ENCODE data around the gene MED23. TPM values are rescaled to one million over a fixed set of nuclear protein-coding genes. Genes with fewer than 3 reads are reported as not detected.

Gene MED23
- total RNA-seq, 1 donor from 2014 or later: 35.0 TPM

- H3K9ac ChIP-seq (ENCODE audit: low read depth in 1 of 3, low read length in 3 of 3): no peak overlapping the region
- H3K4me1 ChIP-seq (ENCODE audit: control insufficient read depth in 3 of 3, insufficient read depth in 3 of 3, low read length in 3 of 3): no peaks in the 10 kb centered on the region
- H3K36me3 ChIP-seq (ENCODE audit: control insufficient read depth in 3 of 3, insufficient read depth in 3 of 3, low read length in 3 of 3): peaks cover 35 to 77% (median 64%) of the 10 kb centered on the region in 3 donors
Measured at GRCh38 chr6:131615275-131615674, 12.8 kb downstream of the MED23 start.

GRCh38 chr6:131613296-131613925, 14.6 kb downstream of the MED23 start:
- H3K9me3 ChIP-seq (ENCODE audit: control insufficient read depth in 3 of 3, low read length in 3 of 3): no peaks in the 10 kb centered on the region
- no peaks in the 10 kb centered on the region for H3K27me3 ChIP-seq (ENCODE audit: control insufficient read depth in 3 of 3, insufficient read depth in 3 of 3, low read length in 3 of 3)
- no peak overlapping the region for H3K9ac ChIP-seq (ENCODE audit: low read depth in 1 of 3, low read length in 3 of 3)
- H3K36me3 ChIP-seq (ENCODE audit: control insufficient read depth in 3 of 3, insufficient read depth in 3 of 3, low read length in 3 of 3): peaks cover 23 to 67% (median 59%) of the 10 kb centered on the region in 3 donors
- no peaks in the 10 kb centered on the region for H3K4me1 ChIP-seq (ENCODE audit: control insufficient read depth in 3 of 3, insufficient read depth in 3 of 3, low read length in 3 of 3)
- no peak overlapping the region for H3K27ac ChIP-seq (ENCODE audit: low read depth, low read length)
- H3K4me3 ChIP-seq (ENCODE audit: low read length in 3 of 3): no peak overlapping the region

More at GRCh38 chr6:131615275-131615674, 12.8 kb downstream of the MED23 start:
- no peaks in the 10 kb centered on the region for H3K27me3 ChIP-seq (ENCODE audit: control insufficient read depth in 3 of 3, insufficient read depth in 3 of 3, low read length in 3 of 3)
- no peak overlapping the region for H3K4me3 ChIP-seq (ENCODE audit: low read length in 3 of 3)
- no peaks in the 10 kb centered on the region for H3K9me3 ChIP-seq (ENCODE audit: control insufficient read depth in 3 of 3, low read length in 3 of 3)
- H3K27ac ChIP-seq (ENCODE audit: low read depth, low read length): no peak overlapping the region

GRCh38 chr6:131602781-131603312, 25.2 kb downstream of the MED23 start:
- Histone ChIP-seq H3K9me3 (ENCODE audit: control insufficient read depth in 3 of 3, low read length in 3 of 3) (no peaks in the 10 kb centered on the region), H3K9ac (ENCODE audit: low read depth in 1 of 3, low read length in 3 of 3) (no peak overlapping the region), H3K36me3 (ENCODE audit: control insufficient read depth in 3 of 3, insufficient read depth in 3 of 3, low read length in 3 of 3) (peaks cover 34 to 83% (median 79%) of the 10 kb centered on the region in 3 donors), H3K27me3 (ENCODE audit: control insufficient read depth in 3 of 3, insufficient read depth in 3 of 3, low read length in 3 of 3) (no peaks in the 10 kb centered on the region), H3K27ac (ENCODE audit: low read depth, low read length) (no peak overlapping the region), H3K4me1 (ENCODE audit: control insufficient read depth in 3 of 3, insufficient read depth in 3 of 3, low read length in 3 of 3) (no peaks in the 10 kb centered on the region), H3K4me3 (ENCODE audit: low read length in 3 of 3) (no peak overlapping the region)

- Histone ChIP-seq H3K27me3 (ENCODE audit: control insufficient read depth in 3 of 3, insufficient read depth in 3 of 3, low read length in 3 of 3) (no peaks in the 10 kb centered on the region), H3K9ac (ENCODE audit: low read depth in 1 of 3, low read length in 3 of 3) (no peak overlapping the region), H3K4me3 (ENCODE audit: low read length in 3 of 3) (no peak overlapping the region), H3K4me1 (ENCODE audit: control insufficient read depth in 3 of 3, insufficient read depth in 3 of 3, low read length in 3 of 3) (no peaks in the 10 kb centered on the region), H3K36me3 (ENCODE audit: control insufficient read depth in 3 of 3, insufficient read depth in 3 of 3, low read length in 3 of 3) (peaks cover 34 to 79% (median 71%) of the 10 kb centered on the region in 3 donors), H3K9me3 (ENCODE audit: control insufficient read depth in 3 of 3, low read length in 3 of 3) (no peaks in the 10 kb centered on the region), H3K27ac (ENCODE audit: low read depth, low read length) (no peak overlapping the region)
Measured at GRCh38 chr6:131600716-131601115, 27.3 kb downstream of the MED23 start.

GRCh38 chr6:131597446-131597845, 30.6 kb downstream of the MED23 start:
- H3K36me3 ChIP-seq (ENCODE audit: control insufficient read depth in 3 of 3, insufficient read depth in 3 of 3, low read length in 3 of 3): peaks cover 39 to 80% (median 65%) of the 10 kb centered on the region in 3 donors
- H3K27me3 ChIP-seq (ENCODE audit: control insufficient read depth in 3 of 3, insufficient read depth in 3 of 3, low read length in 3 of 3): no peaks in the 10 kb centered on the region
- H3K9me3 ChIP-seq (ENCODE audit: control insufficient read depth in 3 of 3, low read length in 3 of 3): no peaks in the 10 kb centered on the region
- no peak overlapping the region for H3K27ac ChIP-seq (ENCODE audit: low read depth, low read length)
- H3K4me1 ChIP-seq (ENCODE audit: control insufficient read depth in 3 of 3, insufficient read depth in 3 of 3, low read length in 3 of 3): no peaks in the 10 kb centered on the region
- no peak overlapping the region for H3K4me3 ChIP-seq (ENCODE audit: low read length in 3 of 3)
- H3K9ac ChIP-seq (ENCODE audit: low read depth in 1 of 3, low read length in 3 of 3): no peak overlapping the region

GRCh38 chr6:131594074-131594473, 34.0 kb downstream of the MED23 start:
- no peaks in the 10 kb centered on the region for H3K4me1 ChIP-seq (ENCODE audit: control insufficient read depth in 3 of 3, insufficient read depth in 3 of 3, low read length in 3 of 3)
- H3K27me3 ChIP-seq (ENCODE audit: control insufficient read depth in 3 of 3, insufficient read depth in 3 of 3, low read length in 3 of 3): no peaks in the 10 kb centered on the region
- no peak overlapping the region for H3K27ac ChIP-seq (ENCODE audit: low read depth, low read length)
- peaks cover 51 to 75% (median 58%) of the 10 kb centered on the region in 3 donors for H3K36me3 ChIP-seq (ENCODE audit: control insufficient read depth in 3 of 3, insufficient read depth in 3 of 3, low read length in 3 of 3)
- H3K9me3 ChIP-seq (ENCODE audit: control insufficient read depth in 3 of 3, low read length in 3 of 3): no peaks in the 10 kb centered on the region
- no peak overlapping the region for H3K9ac ChIP-seq (ENCODE audit: low read depth in 1 of 3, low read length in 3 of 3)
- H3K4me3 ChIP-seq (ENCODE audit: low read length in 3 of 3): no peak overlapping the region

- Histone ChIP-seq H3K9ac (ENCODE audit: low read depth in 1 of 3, low read length in 3 of 3) (no peak overlapping the region), H3K27ac (ENCODE audit: low read depth, low read length) (no peak overlapping the region), H3K36me3 (ENCODE audit: control insufficient read depth in 3 of 3, insufficient read depth in 3 of 3, low read length in 3 of 3) (peaks cover 45 to 75% (median 57%) of the 10 kb centered on the region in 3 donors), H3K27me3 (ENCODE audit: control insufficient read depth in 3 of 3, insufficient read depth in 3 of 3, low read length in 3 of 3) (no peaks in the 10 kb centered on the region), H3K9me3 (ENCODE audit: control insufficient read depth in 3 of 3, low read length in 3 of 3) (no peaks in the 10 kb centered on the region), H3K4me3 (ENCODE audit: low read length in 3 of 3) (no peak overlapping the region), H3K4me1 (ENCODE audit: control insufficient read depth in 3 of 3, insufficient read depth in 3 of 3, low read length in 3 of 3) (no peaks in the 10 kb centered on the region)
Measured at GRCh38 chr6:131592935-131593334, 35.1 kb downstream of the MED23 start.

GRCh38 chr6:131588643-131589042, 39.4 kb downstream of the MED23 start:
- H3K9ac ChIP-seq (ENCODE audit: low read depth in 1 of 3, low read length in 3 of 3): no peak overlapping the region
- H3K27me3 ChIP-seq (ENCODE audit: control insufficient read depth in 3 of 3, insufficient read depth in 3 of 3, low read length in 3 of 3): no peaks in the 10 kb centered on the region
- no peaks in the 10 kb centered on the region for H3K9me3 ChIP-seq (ENCODE audit: control insufficient read depth in 3 of 3, low read length in 3 of 3)
- peaks cover 33 to 66% (median 44%) of the 10 kb centered on the region in 3 donors for H3K36me3 ChIP-seq (ENCODE audit: control insufficient read depth in 3 of 3, insufficient read depth in 3 of 3, low read length in 3 of 3)
- H3K27ac ChIP-seq (ENCODE audit: low read depth, low read length): no peak overlapping the region
- no peak overlapping the region for H3K4me3 ChIP-seq (ENCODE audit: low read length in 3 of 3)
- H3K4me1 ChIP-seq (ENCODE audit: control insufficient read depth in 3 of 3, insufficient read depth in 3 of 3, low read length in 3 of 3): no peaks in the 10 kb centered on the region

- H3K4me3 ChIP-seq (ENCODE audit: low read length in 3 of 3): no peak overlapping the region
- no peaks in the 10 kb centered on the region for H3K9me3 ChIP-seq (ENCODE audit: control insufficient read depth in 3 of 3, low read length in 3 of 3)
- no peaks in the 10 kb centered on the region for H3K27me3 ChIP-seq (ENCODE audit: control insufficient read depth in 3 of 3, insufficient read depth in 3 of 3, low read length in 3 of 3)
- H3K9ac ChIP-seq (ENCODE audit: low read depth in 1 of 3, low read length in 3 of 3): no peak overlapping the region
- peaks cover 38 to 67% (median 44%) of the 10 kb centered on the region in 3 donors for H3K36me3 ChIP-seq (ENCODE audit: control insufficient read depth in 3 of 3, insufficient read depth in 3 of 3, low read length in 3 of 3)
- no peak overlapping the region for H3K27ac ChIP-seq (ENCODE audit: low read depth, low read length)
- H3K4me1 ChIP-seq (ENCODE audit: control insufficient read depth in 3 of 3, insufficient read depth in 3 of 3, low read length in 3 of 3): no peaks in the 10 kb centered on the region
Measured at GRCh38 chr6:131587909-131588308, 40.1 kb downstream of the MED23 start.

GRCh38 chr6:131586543-131586942, 41.5 kb downstream of the MED23 start:
- H3K27me3 ChIP-seq (ENCODE audit: control insufficient read depth in 3 of 3, insufficient read depth in 3 of 3, low read length in 3 of 3): no peaks in the 10 kb centered on the region
- H3K4me3 ChIP-seq (ENCODE audit: low read length in 3 of 3): no peak overlapping the region
- H3K4me1 ChIP-seq (ENCODE audit: control insufficient read depth in 3 of 3, insufficient read depth in 3 of 3, low read length in 3 of 3): no peaks in the 10 kb centered on the region
- H3K9me3 ChIP-seq (ENCODE audit: control insufficient read depth in 3 of 3, low read length in 3 of 3): no peaks in the 10 kb centered on the region
- no peak overlapping the region for H3K9ac ChIP-seq (ENCODE audit: low read depth in 1 of 3, low read length in 3 of 3)
- peaks cover 31 to 55% (median 43%) of the 10 kb centered on the region in 3 donors for H3K36me3 ChIP-seq (ENCODE audit: control insufficient read depth in 3 of 3, insufficient read depth in 3 of 3, low read length in 3 of 3)
- H3K27ac ChIP-seq (ENCODE audit: low read depth, low read length): no peak overlapping the region

Measured in skeletal muscle tissue (tissue), 4 donors.